Ovary (tissue), 9 donors: ENCODE measurements around the gene FGGY. TPM values are rescaled to one million over a fixed set of nuclear protein-coding genes. Genes with fewer than 3 reads are reported as not detected.

Source experiments
- DNase-seq, 5 donors: peaks; one replicate each; pipeline ENCODE4 v3.0.0-alpha.2; 2019 to 2020
- H3K27ac ChIP-seq, 2 donors: fragments of 200-600 bp; one replicate each; pipeline versions ENCODE4 v1.5.1 to v1.8.0; 2019 to 2022
- H3K27me3 ChIP-seq: fragments of 200-600 bp; one replicate; pipeline ENCODE4 v1.8.0; 2022
- H3K36me3 ChIP-seq: fragments of 200-600 bp; sonication (generic); one replicate; pipeline ENCODE4 v1.5.1; 2019
- H3K4me1 ChIP-seq: one replicate; pipeline ENCODE4 v1.8.1; 2013; ENCODE audit warnings: mild to moderate bottlenecking, moderate library complexity; ENCODE audit not compliant: insufficient read depth
- H3K4me3 ChIP-seq: fragments of 200-600 bp; sonication (generic); one replicate; pipeline ENCODE4 v1.5.1; 2017
- H3K9me3 ChIP-seq, 2 donors: fragments of 200-600 bp in 1 of 2; sonication (generic) in 1 of 2; one replicate each; pipeline versions ENCODE4 v1.5.1 to v1.8.1; 2013 to 2019; ENCODE audit warnings: mild to moderate bottlenecking in 1 of 2, moderate library complexity in 1 of 2
- CTCF ChIP-seq, 3 donors: fragments of 450-650 bp in 2 of 3; fragments of 200-600 bp in 1 of 3; IDR thresholded peaks; one replicate each; pipeline versions ENCODE4 v1.5.1 to v1.8.0; 2016 to 2022; ENCODE audit warnings: antibody characterized with exemption in 3 of 3, mild to moderate bottlenecking in 1 of 3
- EP300 ChIP-seq: sonication (generic); formaldehyde crosslinking; IDR thresholded peaks from one replicate; pipeline ENCODE4 v1.6.1; 2017; ENCODE audit warnings: antibody characterized with exemption
- POLR2A ChIP-seq: fragments of 450-650 bp; IDR thresholded peaks from one replicate; pipeline ENCODE4 v1.6.1; 2017; ENCODE audit warnings: antibody characterized with exemption, mild to moderate bottlenecking, moderate library complexity
- WGBS, 3 donors: extraction: QIAGEN DNeasy Blood & Tissue Kit in 1 of 3; methylation state at CpG; one replicate each; pipeline versions ENCODE4 v1.1.5 to v1.1.7; 2013 to 2017; 5-methylcytosine and 5-hydroxymethylcytosine counted together
- intact Hi-C, 4 donors: fragments of 100-400 bp; cut with DNase I; formaldehyde crosslinking; loops; one replicate each; pipeline versions ENCODE4 v1.11.0 to v1.15.1; 2022 to 2023
- polyA plus RNA-seq, 2 donors: library from polyadenylated mRNA; stranded (reverse); fragments of 200-250 nt in 1 of 2; fragments of 350-450 nt in 1 of 2; fragmentation: Illumina TruSeq in 1 of 2; extraction: RNeasy Lipid Tissue Mini Kit (QIAGEN cat#74804) in 1 of 2; gene quantifications; one replicate each; pipeline ENCODE4 v1.2.3, GENCODE V29; 2013 to 2014
- total RNA-seq, 7 donors: library from RNA; depleted of rRNA in 2 of 7; stranded (reverse); fragments of >200 nt in 2 of 7; fragmentation: NEBNext Ultra II Directional in 3 of 7; extraction: Animal tissue kit (Norgen Biotek cat#: 25700) in 3 of 7; gene quantifications; one replicate each; pipeline versions ENCODE4 v1.1.0 to v1.2.4, GENCODE V29; 2016 to 2023
- donor health status: DM: no; HTN: no; CAD: no; lungs with moderate emphysema.
- donor health status: DM: no; HTN: no; CAD: no.
- donor health status: Bipolar disorder and iron deficiency.
- donor health status: DM: yes; HTN: yes; CAD: no.
- donor health status: DM: no; HTN: no; CAD: no.
- donor health status: DM: yes; HTN: yes; CAD: no.

Gene FGGY
- total and polyA plus RNA-seq, 9 donors = 7.9 to 62.0 (median 44.7) TPM

GRCh38 chr1:59592924-59593323 lies 296.0 kb downstream of the FGGY start:
- Histone ChIP-seq H3K27me3 (no peaks in the 10 kb centered on the region), H3K27ac (no peak overlapping the region), H3K36me3 (no peaks in the 10 kb centered on the region), H3K9me3 (no peaks in the 10 kb centered on the region), H3K4me1 (peaks cover 3% of the 10 kb centered on the region), H3K4me3 (no peak overlapping the region)
- TF ChIP-seq CTCF (IDR thresholded peaks at IDR 0.05) (no peak), EP300 (no peak), POLR2A (no peak)
- WGBS, 3 donors = 91 to 96% (median 91%) methylated on average over 2 of the region's 2 CpGs
- DNase-seq = no peak
- intact Hi-C loops = no loop called here

GRCh38 chr1:59593798-59594790 lies 297.2 kb downstream of the FGGY start:
- Histone ChIP-seq H3K36me3 (no peaks in the 10 kb centered on the region), H3K9me3 (no peaks in the 10 kb centered on the region), H3K27ac (no peak overlapping the region), H3K4me1 (peaks cover 3% of the 10 kb centered on the region), H3K27me3 (no peaks in the 10 kb centered on the region), H3K4me3 (no peak overlapping the region)
- WGBS, 3 donors = 90 to 97% (median 90%) methylated on average over 5 of the region's 5 CpGs
- intact Hi-C loops = no loop called here
- DNase-seq = no peak
- TF ChIP-seq CTCF (IDR thresholded peaks at IDR 0.05) (no peak), EP300 (no peak), POLR2A (no peak)

GRCh38 chr1:59595774-59596173 lies 298.9 kb downstream of the FGGY start:
- Histone ChIP-seq H3K27me3 (no peaks in the 10 kb centered on the region), H3K27ac (peak overlapping the region in 1 of 2 donors; percentile 51), H3K4me1 (peaks cover 3% of the 10 kb centered on the region), H3K9me3 (no peaks in the 10 kb centered on the region), H3K4me3 (no peak overlapping the region), H3K36me3 (no peaks in the 10 kb centered on the region)
- DNase-seq = no peak
- TF ChIP-seq EP300 = no peak
- TF ChIP-seq CTCF (IDR thresholded peaks at IDR 0.05) = no peak
- no peak for TF ChIP-seq POLR2A
- 5 to 19% (median 11%) methylated on average over 3 of the region's 3 CpGs for WGBS, 3 donors
- intact Hi-C loops = no loop called here

GRCh38 chr1:59596432-59596831 lies 299.5 kb downstream of the FGGY start:
- H3K4me1 ChIP-seq = peaks cover 3% of the 10 kb centered on the region
- H3K36me3 ChIP-seq = no peaks in the 10 kb centered on the region
- no peaks in the 10 kb centered on the region for H3K27me3 ChIP-seq
- 63 to 78% (median 75%) methylated on average over 3 of the region's 3 CpGs for WGBS, 3 donors
- H3K4me3 ChIP-seq = no peak overlapping the region
- TF ChIP-seq EP300 (no peak), POLR2A (no peak), CTCF (IDR thresholded peaks at IDR 0.05) (no peak)
- intact Hi-C loops = no loop called here
- H3K9me3 ChIP-seq = no peaks in the 10 kb centered on the region
- H3K27ac ChIP-seq = peak overlapping the region in 1 of 2 donors; percentile 51
- peak in 1 of 5 donors; percentile 24 for DNase-seq
